Heart left ventricle (tissue), 13 donors: ENCODE measurements around the gene LIG3.

Experiments
- POLR2A ChIP-seq, 2 donors: fragments of 450-650 bp; IDR thresholded peaks; one replicate each; pipeline ENCODE4 v1.6.1; 2017; ENCODE audit warnings: antibody characterized with exemption in 2 of 2, mild to moderate bottlenecking in 2 of 2, moderate library complexity in 2 of 2
- TF ChIP-seq, protein P1 (sequence below), 12 donors: fragments of 200-600 bp; sonication (generic) in 4 of 12; IDR thresholded peaks; one replicate each; pipeline versions ENCODE4 v1.5.0 to v1.8.0; 2018 to 2022; ENCODE audit warnings: antibody characterized with exemption in 12 of 12, mild to moderate bottlenecking in 5 of 12
- donor health status: ischemic (EF 13 %, LVEDD 7.1; RV severe dilation, severe dysfunction).
- donor health status: DM: no; HTN: yes; CAD: no.
- donor health status: DM: no; HTN: no; CAD: no.
- donor health status: ischemic (EF 25% LVEDD 6.9; RV normal size, moderate dysfunction).
- donor health status: ischemic (EF 25% LVEDD 5.7; RV mildly dilated, moderate dysfunction).
- donor health status: ischemic (EF 35%, LVEDD 5.7; RV mildly dilated, moderate dysfunction).
- donor health status: nonischemic (EF 11% LVEDD 7.7; RV severe dilation, severe dysfunction).
- donor health status: DM: yes; HTN: yes; CAD: no.
- donor health status: PGD.
- donor health status: ischemic (EF 29% LVEDD 5.4; RV normal size, mild dysfunction).
- donor health status: nonischemic (EF 23%, LVEDD 6.1; RV moderate dilation, normal function).

- TF ChIP-seq, protein P1, sequence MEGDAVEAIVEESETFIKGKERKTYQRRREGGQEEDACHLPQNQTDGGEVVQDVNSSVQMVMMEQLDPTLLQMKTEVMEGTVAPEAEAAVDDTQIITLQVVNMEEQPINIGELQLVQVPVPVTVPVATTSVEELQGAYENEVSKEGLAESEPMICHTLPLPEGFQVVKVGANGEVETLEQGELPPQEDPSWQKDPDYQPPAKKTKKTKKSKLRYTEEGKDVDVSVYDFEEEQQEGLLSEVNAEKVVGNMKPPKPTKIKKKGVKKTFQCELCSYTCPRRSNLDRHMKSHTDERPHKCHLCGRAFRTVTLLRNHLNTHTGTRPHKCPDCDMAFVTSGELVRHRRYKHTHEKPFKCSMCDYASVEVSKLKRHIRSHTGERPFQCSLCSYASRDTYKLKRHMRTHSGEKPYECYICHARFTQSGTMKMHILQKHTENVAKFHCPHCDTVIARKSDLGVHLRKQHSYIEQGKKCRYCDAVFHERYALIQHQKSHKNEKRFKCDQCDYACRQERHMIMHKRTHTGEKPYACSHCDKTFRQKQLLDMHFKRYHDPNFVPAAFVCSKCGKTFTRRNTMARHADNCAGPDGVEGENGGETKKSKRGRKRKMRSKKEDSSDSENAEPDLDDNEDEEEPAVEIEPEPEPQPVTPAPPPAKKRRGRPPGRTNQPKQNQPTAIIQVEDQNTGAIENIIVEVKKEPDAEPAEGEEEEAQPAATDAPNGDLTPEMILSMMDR (IDR thresholded peaks at IDR 0.05) = no peak
- no peak for TF ChIP-seq POLR2A (IDR thresholded peaks at IDR 0.05)
Observed at GRCh38 chr17:35038453-35038852, 58.1 kb downstream of the LIG3 start.
